Gastroesophageal sphincter (tissue), 3 donors: ENCODE measurements around the gene RHEBL1.

ENCODE experiments used
- CTCF ChIP-seq, 4 experiments: fragments of 200-600 bp in 2 of 4; fragments of 450-650 bp in 2 of 4; sonication (generic) in 1 of 4; IDR thresholded peaks; one replicate each; pipeline ENCODE4 v1.5.1; 2017 to 2019; ENCODE audit warnings: antibody characterized with exemption in 4 of 4, mild to moderate bottlenecking in 2 of 4, moderate library complexity in 2 of 4
- EP300 ChIP-seq: sonication (generic); formaldehyde crosslinking; IDR thresholded peaks from one replicate; pipeline ENCODE4 v1.6.1; 2017; ENCODE audit warnings: antibody characterized with exemption, mild to moderate bottlenecking
- POLR2A ChIP-seq, 2 donors: fragments of 450-650 bp; IDR thresholded peaks; one replicate each; pipeline ENCODE4 v1.6.1; 2017; ENCODE audit warnings: antibody characterized with exemption in 2 of 2, mild to moderate bottlenecking in 2 of 2, moderate library complexity in 1 of 2
- POLR2AphosphoS5 ChIP-seq: sonication (generic); formaldehyde crosslinking; IDR thresholded peaks from one replicate; pipeline ENCODE4 v1.6.1; 2017; ENCODE audit warnings: antibody characterized with exemption

- TF ChIP-seq CTCF (IDR thresholded peaks at IDR 0.05) = peak in 2 of 4 experiments; percentile 21 to 38
- no peak for TF ChIP-seq EP300
- TF ChIP-seq POLR2A (IDR thresholded peaks at IDR 0.05) = no peak
- TF ChIP-seq POLR2AphosphoS5 = peak; percentile 20
Observed at GRCh38 chr12:49089821-49090773, 20.3 kb upstream of the RHEBL1 start.
